ENCODE data around the gene GUCA1C. TPM values are rescaled to one million over a fixed set of nuclear protein-coding genes. Genes with fewer than 3 reads are reported as not detected.

GUCA1C gene
- total RNA-seq, 4 donors from 2014 or later: not detected

DNA sequence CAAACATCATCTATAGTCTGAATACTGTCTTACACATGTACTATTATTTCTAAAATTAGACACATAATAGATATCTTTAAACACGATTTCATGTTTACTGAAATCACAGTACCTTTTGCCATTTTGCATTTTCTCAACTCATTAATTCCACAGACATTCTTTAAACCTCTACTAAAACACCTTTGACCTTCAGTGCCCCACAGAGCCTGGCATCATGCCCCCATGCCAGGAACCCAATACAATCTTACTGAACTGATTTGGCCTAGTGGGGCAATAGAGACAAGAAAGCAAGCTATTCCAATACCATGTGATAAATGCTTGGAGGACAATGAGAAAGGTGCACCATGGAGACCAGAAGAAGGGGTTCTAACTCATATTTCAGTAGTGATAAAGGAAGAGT, 19.3 kb upstream of the GUCA1C start:
- no peak for DNase-seq
- 82 to 89% methylated on average over 1 of the region's 1 CpG for WGBS, 2 donors (ENCODE audit: low coverage in 1 of 2)
- Histone ChIP-seq H3K4me3 (no peak overlapping the region), H3K27ac (no peak overlapping the region), H3K36me3 (no peaks in the 10 kb centered on the region), H3K27me3 (no peaks in the 10 kb centered on the region), H3K9me3 (no peaks in the 10 kb centered on the region), H3K4me1 (no peaks in the 10 kb centered on the region)
- intact Hi-C loops (cut with DNase I; ENCODE audit: low total_unique reads) (no loop called here), in situ Hi-C loops (cut with MboI; ENCODE audit: low pct_ligation_motif_present in 1 of 4, low pct_unique_long_range_greater_than_20kb in 1 of 4, low sequenced_read_pairs in 3 of 4) (no loop called here)
- TF ChIP-seq POLR2AphosphoS5 (IDR thresholded peaks at IDR 0.05): no peak
- TF ChIP-seq, protein P1, sequence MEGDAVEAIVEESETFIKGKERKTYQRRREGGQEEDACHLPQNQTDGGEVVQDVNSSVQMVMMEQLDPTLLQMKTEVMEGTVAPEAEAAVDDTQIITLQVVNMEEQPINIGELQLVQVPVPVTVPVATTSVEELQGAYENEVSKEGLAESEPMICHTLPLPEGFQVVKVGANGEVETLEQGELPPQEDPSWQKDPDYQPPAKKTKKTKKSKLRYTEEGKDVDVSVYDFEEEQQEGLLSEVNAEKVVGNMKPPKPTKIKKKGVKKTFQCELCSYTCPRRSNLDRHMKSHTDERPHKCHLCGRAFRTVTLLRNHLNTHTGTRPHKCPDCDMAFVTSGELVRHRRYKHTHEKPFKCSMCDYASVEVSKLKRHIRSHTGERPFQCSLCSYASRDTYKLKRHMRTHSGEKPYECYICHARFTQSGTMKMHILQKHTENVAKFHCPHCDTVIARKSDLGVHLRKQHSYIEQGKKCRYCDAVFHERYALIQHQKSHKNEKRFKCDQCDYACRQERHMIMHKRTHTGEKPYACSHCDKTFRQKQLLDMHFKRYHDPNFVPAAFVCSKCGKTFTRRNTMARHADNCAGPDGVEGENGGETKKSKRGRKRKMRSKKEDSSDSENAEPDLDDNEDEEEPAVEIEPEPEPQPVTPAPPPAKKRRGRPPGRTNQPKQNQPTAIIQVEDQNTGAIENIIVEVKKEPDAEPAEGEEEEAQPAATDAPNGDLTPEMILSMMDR (IDR thresholded peaks at IDR 0.05): no peak
- TF ChIP-seq POLR2A (IDR thresholded peaks at IDR 0.05): no peak
- TF ChIP-seq EP300 (IDR thresholded peaks at IDR 0.05; ENCODE audit: low read depth): no peak

DNA sequence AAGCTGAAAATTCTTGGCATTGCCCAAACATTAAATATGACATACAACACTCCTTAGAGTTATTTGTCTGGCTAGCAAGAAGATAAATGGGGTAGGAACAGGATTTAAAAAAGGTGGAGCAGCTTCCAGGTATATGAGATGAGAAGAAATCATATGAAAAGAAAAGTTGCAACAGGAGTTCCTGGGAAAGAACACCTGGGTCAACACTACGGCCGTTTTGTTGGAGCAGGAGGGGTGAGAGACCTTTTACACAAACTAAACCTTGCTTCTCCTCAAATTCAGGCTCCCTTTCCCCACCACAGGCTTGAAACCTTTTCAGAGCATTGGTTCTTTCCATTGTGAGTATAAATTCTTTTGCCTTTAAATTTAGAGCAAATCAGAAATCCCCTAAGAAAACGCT, 18.8 kb upstream of the GUCA1C start:
- no peaks in the 10 kb centered on the region for H3K36me3 ChIP-seq
- no peaks in the 10 kb centered on the region for H3K4me1 ChIP-seq
- TF ChIP-seq, protein P1 (IDR thresholded peaks at IDR 0.05): no peak
- TF ChIP-seq POLR2A (IDR thresholded peaks at IDR 0.05) (no peak), POLR2AphosphoS5 (IDR thresholded peaks at IDR 0.05) (no peak), EP300 (IDR thresholded peaks at IDR 0.05; ENCODE audit: low read depth) (no peak)
- intact Hi-C loops (cut with DNase I; ENCODE audit: low total_unique reads) (no loop called here), in situ Hi-C loops (cut with MboI; ENCODE audit: low pct_ligation_motif_present in 1 of 4, low pct_unique_long_range_greater_than_20kb in 1 of 4, low sequenced_read_pairs in 3 of 4) (no loop called here)
- no peaks in the 10 kb centered on the region for H3K27me3 ChIP-seq
- 78 to 85% methylated on average over 3 of the region's 3 CpGs for WGBS, 2 donors (ENCODE audit: low coverage in 1 of 2)
- no peak overlapping the region for H3K27ac ChIP-seq
- no peak overlapping the region for H3K4me3 ChIP-seq
- H3K9me3 ChIP-seq: no peaks in the 10 kb centered on the region
- DNase-seq: no peak

DNA sequence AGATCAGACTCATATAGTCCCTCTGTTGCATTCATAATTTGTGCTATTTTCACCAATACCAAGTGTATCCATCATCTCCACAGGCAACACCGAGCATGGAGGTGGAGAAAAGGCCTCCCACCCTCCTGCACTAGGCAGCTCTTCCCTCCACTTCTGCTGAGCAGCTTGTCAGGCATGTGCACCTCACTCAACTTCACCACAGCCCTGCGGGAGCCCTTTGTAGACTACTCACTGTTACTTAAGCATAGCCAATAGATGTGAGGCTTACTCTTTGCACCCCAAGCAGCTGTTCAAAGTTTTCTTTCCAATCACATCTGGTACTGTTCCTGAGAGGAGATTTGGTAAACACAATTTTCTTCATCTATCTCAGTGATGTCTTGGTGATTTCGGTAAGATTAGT, 16.9 kb upstream of the GUCA1C start:
- no peaks in the 10 kb centered on the region for H3K9me3 ChIP-seq
- TF ChIP-seq POLR2AphosphoS5 (IDR thresholded peaks at IDR 0.05): no peak
- no peak for TF ChIP-seq EP300 (IDR thresholded peaks at IDR 0.05; ENCODE audit: low read depth)
- TF ChIP-seq POLR2A (IDR thresholded peaks at IDR 0.05): no peak
- TF ChIP-seq, protein P1 (IDR thresholded peaks at IDR 0.05): no peak
- intact Hi-C loops (cut with DNase I; ENCODE audit: low total_unique reads) (no loop called here), in situ Hi-C loops (cut with MboI; ENCODE audit: low pct_ligation_motif_present in 1 of 4, low pct_unique_long_range_greater_than_20kb in 1 of 4, low sequenced_read_pairs in 3 of 4) (no loop called here)
- H3K36me3 ChIP-seq: no peaks in the 10 kb centered on the region
- no peak for DNase-seq
- 57 to 71% methylated on average over 1 to 3 of the region's 3 CpGs for WGBS, 2 donors (ENCODE audit: low coverage in 1 of 2)
- H3K27me3 ChIP-seq: no peaks in the 10 kb centered on the region
- H3K4me3 ChIP-seq: no peak overlapping the region
- H3K4me1 ChIP-seq: no peaks in the 10 kb centered on the region
- no peak overlapping the region for H3K27ac ChIP-seq

DNA sequence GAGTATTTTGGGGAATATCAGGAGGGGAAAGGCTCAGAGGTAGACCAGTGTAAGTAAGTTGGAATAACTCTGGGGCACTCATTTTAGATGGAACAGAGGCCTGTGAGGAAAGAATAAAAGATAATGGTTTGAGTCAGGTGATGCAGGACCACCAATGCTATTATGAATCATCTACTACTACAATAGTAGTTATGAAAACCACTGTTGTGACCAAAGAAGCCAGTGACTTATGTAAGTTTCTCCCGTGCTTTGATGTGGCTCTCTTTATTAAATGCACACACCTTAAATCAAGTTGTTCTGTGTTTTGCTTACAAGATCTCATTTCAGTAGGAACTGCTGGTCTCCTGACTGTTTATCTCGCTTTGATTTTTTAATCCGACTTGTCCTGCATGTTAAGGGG, 13.1 kb upstream of the GUCA1C start:
- Histone ChIP-seq H3K4me3 (no peak overlapping the region), H3K9me3 (no peaks in the 10 kb centered on the region), H3K27ac (no peak overlapping the region), H3K36me3 (no peaks in the 10 kb centered on the region), H3K27me3 (no peaks in the 10 kb centered on the region), H3K4me1 (no peaks in the 10 kb centered on the region)
- 35 to 42% methylated on average over 3 of the region's 3 CpGs for WGBS, 2 donors (ENCODE audit: low coverage in 1 of 2)
- TF ChIP-seq POLR2A (IDR thresholded peaks at IDR 0.05) (no peak), POLR2AphosphoS5 (IDR thresholded peaks at IDR 0.05) (no peak), EP300 (IDR thresholded peaks at IDR 0.05; ENCODE audit: low read depth) (no peak)
- TF ChIP-seq, protein P1 (IDR thresholded peaks at IDR 0.05): no peak
- in situ Hi-C loops (cut with MboI; ENCODE audit: low pct_ligation_motif_present in 1 of 4, low pct_unique_long_range_greater_than_20kb in 1 of 4, low sequenced_read_pairs in 3 of 4) (no loop called here), intact Hi-C loops (cut with DNase I; ENCODE audit: low total_unique reads) (no loop called here)
- no peak for DNase-seq

All from transverse colon (tissue), 4 donors.